ENCODE data around the gene SLC8B1. TPM values are rescaled to one million over a fixed set of nuclear protein-coding genes. Genes with fewer than 3 reads are reported as not detected.

Gene SLC8B1
- total RNA-seq, 1 experiment from 2014 or later, result 4.7 TPM

GRCh38 chr12:113248842-113249435 lies 86.0 kb downstream of the SLC8B1 start:
- no peak for DNase-seq (ENCODE audit: low spot score)

Small RNAs within 50 kb of the gene (small RNA-seq; reads per million reads assigned to genes)
- gene MIR6762, result not detected

Other genes starting within 250 kb of the SLC8B1 start
- gene RASAL1, start 199.3 kb downstream of the SLC8B1 start, total RNA-seq (2014; rRNA removed; shearing (Covaris generic)), result 0.33 and 2.1 TPM in 2 replicates
- 0.61 and 0.78 TPM in 2 replicates for gene CFAP73, start 185.4 kb downstream of the SLC8B1 start, total RNA-seq (2014; rRNA removed; shearing (Covaris generic))
- gene DDX54, start 149.6 kb downstream of the SLC8B1 start, total RNA-seq (2014; rRNA removed; shearing (Covaris generic)), result 100 and 105 TPM in 2 replicates
- 52.1 and 53.0 TPM in 2 replicates for gene RITA1, start 149.4 kb downstream of the SLC8B1 start, total RNA-seq (2014; rRNA removed; shearing (Covaris generic))
- gene TPCN1, start 113.6 kb downstream of the SLC8B1 start, total RNA-seq (2014; rRNA removed; shearing (Covaris generic)), result 23.8 and 36.3 TPM in 2 replicates
- 11.5 and 11.8 TPM in 2 replicates for gene PLBD2, start 23.5 kb upstream of the SLC8B1 start, total RNA-seq (2014; rRNA removed; shearing (Covaris generic))
- not detected in 2 replicates for gene SDS, start 68.8 kb upstream of the SLC8B1 start, total RNA-seq (2014; rRNA removed; shearing (Covaris generic))
- 6.6 and 9.1 TPM in 2 replicates for gene SDSL, start 87.3 kb upstream of the SLC8B1 start, total RNA-seq (2014; rRNA removed; shearing (Covaris generic))
- not detected in 2 replicates for gene LHX5, start 136.8 kb upstream of the SLC8B1 start, total RNA-seq (2014; rRNA removed; shearing (Covaris generic))

Data from HT-29 (cell line).